ENCODE data around the gene HTT. TPM values are rescaled to one million over a fixed set of nuclear protein-coding genes. Genes with fewer than 3 reads are reported as not detected.
A peak's percentile ranks its signal among the peaks of the same experiment; 100 is the strongest.

HTT gene
- total RNA-seq, 3 donors from 2014 or later (not counting 1 experiment from before 2014, with no cell fraction given) = 132 to 175 (median 165) TPM

- no peaks in the 10 kb centered on the region for H3K9me3 Mint-ChIP-seq
- 97% methylated on average over 15 of the region's 16 CpGs for WGBS (ENCODE audit: insufficient coverage)
- Histone ChIP-seq H3K27ac (ENCODE audit: low read length) (no peak overlapping the region), H3K27me3 (ENCODE audit: control insufficient read depth, insufficient read depth, low read length) (no peaks in the 10 kb centered on the region), H3K4me1 (ENCODE audit: control insufficient read depth, insufficient read depth, low read length) (peaks cover under 1% of the 10 kb centered on the region), H3K9me3 (ENCODE audit: control insufficient read depth, insufficient read depth, low read length) (no peaks in the 10 kb centered on the region), H3K4me3 (ENCODE audit: low read length) (no peak overlapping the region), H3K36me3 (ENCODE audit: control insufficient read depth, insufficient read depth, low read length) (peaks cover 84% of the 10 kb centered on the region)
- no peak overlapping the region for H3K4me3 Mint-ChIP-seq
- DNase-seq (no peak), ATAC-seq (no peak)
- peaks cover 0 to 7% of the 10 kb centered on the region in 2 donors for H3K4me1 Mint-ChIP-seq
- intact Hi-C loops (cut with micrococcal nuclease) = no loop called here
- H3K27me3 Mint-ChIP-seq (ENCODE audit: low read depth in 2 of 2) = no peaks in the 10 kb centered on the region
- H3K36me3 Mint-ChIP-seq = peaks cover 12% of the 10 kb centered on the region
- H3K27ac Mint-ChIP-seq = no peak overlapping the region
- TF ChIP-seq CTCF (IDR thresholded peaks at IDR 0.05) = no peak
These were observed 157.5 kb downstream of the HTT start for GRCh38 chr4:3232001-3232400.

GRCh38 chr4:3232871-3233271, 158.4 kb downstream of the HTT start:
- ATAC-seq = no peak
- Mint-ChIP-seq H3K4me1 (peaks cover 0 to 7% of the 10 kb centered on the region in 2 donors), H3K27me3 (ENCODE audit: low read depth in 2 of 2) (no peaks in the 10 kb centered on the region), H3K36me3 (peaks cover 12% of the 10 kb centered on the region), H3K9me3 (no peaks in the 10 kb centered on the region), H3K27ac (no peak overlapping the region), H3K4me3 (no peak overlapping the region)
- 95% methylated on average over 15 of the region's 15 CpGs for WGBS (ENCODE audit: insufficient coverage)
- no peak for TF ChIP-seq CTCF (IDR thresholded peaks at IDR 0.05)
- H3K4me3 ChIP-seq (ENCODE audit: low read length) = no peak overlapping the region
- intact Hi-C loops (cut with micrococcal nuclease) = no loop called here
- H3K27me3 ChIP-seq (ENCODE audit: control insufficient read depth, insufficient read depth, low read length) = no peaks in the 10 kb centered on the region
- H3K4me1 ChIP-seq (ENCODE audit: control insufficient read depth, insufficient read depth, low read length) = no peaks in the 10 kb centered on the region
- DNase-seq = no peak
- peaks cover 89% of the 10 kb centered on the region for H3K36me3 ChIP-seq (ENCODE audit: control insufficient read depth, insufficient read depth, low read length)
- H3K27ac ChIP-seq (ENCODE audit: low read length) = no peak overlapping the region
- no peaks in the 10 kb centered on the region for H3K9me3 ChIP-seq (ENCODE audit: control insufficient read depth, insufficient read depth, low read length)

- peak overlapping the region in 1 of 2 donors; percentile 27 for H3K27ac Mint-ChIP-seq
- no peak overlapping the region for H3K4me3 ChIP-seq (ENCODE audit: low read length)
- H3K4me1 Mint-ChIP-seq = peaks cover 0 to 7% of the 10 kb centered on the region in 2 donors
- no peaks in the 10 kb centered on the region for H3K9me3 Mint-ChIP-seq
- peaks cover 90% of the 10 kb centered on the region for H3K36me3 ChIP-seq (ENCODE audit: control insufficient read depth, insufficient read depth, low read length)
- H3K27me3 ChIP-seq (ENCODE audit: control insufficient read depth, insufficient read depth, low read length) = no peaks in the 10 kb centered on the region
- TF ChIP-seq CTCF (IDR thresholded peaks at IDR 0.05) = no peak
- 93% methylated on average over 21 of the region's 21 CpGs for WGBS (ENCODE audit: insufficient coverage)
- H3K36me3 Mint-ChIP-seq = peaks cover 12% of the 10 kb centered on the region
- H3K4me1 ChIP-seq (ENCODE audit: control insufficient read depth, insufficient read depth, low read length) = no peaks in the 10 kb centered on the region
- ATAC-seq (no peak), DNase-seq (no peak)
- no peak overlapping the region for H3K27ac ChIP-seq (ENCODE audit: low read length)
- no peaks in the 10 kb centered on the region for H3K27me3 Mint-ChIP-seq (ENCODE audit: low read depth in 2 of 2)
- no peak overlapping the region for H3K4me3 Mint-ChIP-seq
- intact Hi-C loops (cut with micrococcal nuclease) = no loop called here
- no peaks in the 10 kb centered on the region for H3K9me3 ChIP-seq (ENCODE audit: control insufficient read depth, insufficient read depth, low read length)
These were observed 159.1 kb downstream of the HTT start for GRCh38 chr4:3233391-3234071.
